ENCODE results near the gene RIPOR2. TPM values are rescaled to one million over a fixed set of nuclear protein-coding genes. Genes with fewer than 3 reads are reported as not detected.
"Not testable (repeated sequence)": the region's sequence is repeated elsewhere in the genome, so short reads cannot be mapped to it uniquely, and the experiment has no call there.

RIPOR2 gene
- total and polyA plus RNA-seq, 10 of the 15 experiments (the other 5 are each of a cell fraction or from before 2014, with no cell fraction given) = 22.2 to 48.2 (median 34.7) TPM

- no peak for TF ChIP-seq PBX3 (IDR thresholded peaks at IDR 0.05; ENCODE audit: insufficient replicate concordance, low read depth, low read length)
- no peak for TF ChIP-seq PKNOX1 (IDR thresholded peaks at IDR 0.05)
- TF ChIP-seq ZNF622 (IDR thresholded peaks at IDR 0.05) = no peak
- no peak for TF ChIP-seq NFYB (IDR thresholded peaks at IDR 0.05; ENCODE audit: insufficient read depth, low read depth, low read length)
Measured at GRCh38 chr6:24915641-24916040, 20.1 kb downstream of the RIPOR2 start (continued).

- in situ Hi-C loops (cut with MboI); BruUV-seq (replicated peaks); H3K9me3 ChIP-seq (replicated peaks; ENCODE audit: control insufficient read depth, insufficient read depth, low read length); FAIRE-seq; H4K20me1 ChIP-seq (ENCODE audit: control insufficient read depth, insufficient read depth); DNase-seq (ENCODE audit: low read depth, low spot score); H3K4me3 ChIP-seq; H2AFZ ChIP-seq (ENCODE audit: control insufficient read depth, low read depth, low read length); H3K9ac ChIP-seq (ENCODE audit: control insufficient read depth, insufficient read depth, low read length); H3K27ac ChIP-seq (ENCODE audit: control insufficient read depth, insufficient read depth); H3K4me2 ChIP-seq (ENCODE audit: control insufficient read depth, insufficient read depth); ATAC-seq; H3K36me3 ChIP-seq (ENCODE audit: control insufficient read depth in 2 of 2, insufficient read depth in 2 of 2, low read length in 1 of 2); H3K27me3 ChIP-seq (replicated peaks in 1 of 2; ENCODE audit: control insufficient read depth in 2 of 2, insufficient read depth in 2 of 2, low read length in 1 of 2): not testable (repeated sequence)
- ChIA-PET RAD21 (ENCODE audit: unreplicated experiment) (interaction anchor here (1.2 kb wide), 1 partner anchor 23 kb away, joined by 4 read pairs; no protein-coding TSS in a partner anchor), SMC1A (ENCODE audit: uncharacterized antibody, unreplicated experiment) (interaction anchor here (0.7 to 10.7 kb wide), 6 partner anchors 9 to 77 kb away, joined by 3 to 201 read pairs (median 5); partner anchors contain the start of gene RIPOR2), POLR2A (interaction anchor here (3.2 kb wide), 1 partner anchor 19 kb away, joined by 11 read pairs; no protein-coding TSS in a partner anchor), CTCF (interaction anchor here (0.7 to 7.3 kb wide), 6 partner anchors 19 to 1682 kb away, joined by 3 to 139 read pairs (median 3); partner anchors contain the start of gene RIPOR2)
- Histone ChIP-seq H3K4me1 (ENCODE audit: control insufficient read depth, insufficient read depth, low read length) (peaks cover 25% of the 10 kb centered on the region), H3K79me2 (ENCODE audit: control insufficient read depth, insufficient read depth, low read length) (peaks cover 28% of the 10 kb centered on the region)
- intact Hi-C loops (cut with micrococcal nuclease; ENCODE audit: unreplicated experiment) = loop anchor here (5.0 kb wide), 2 partner anchors 57 to 78 kb away; no protein-coding TSS in a partner anchor
- WGBS (ENCODE audit: insufficient coverage, insufficient replicate concordance, low lambda C conversion rate, missing lambda C conversion rate) = 92% methylated on average over 10 of the region's 10 CpGs
Measured at GRCh38 chr6:24914082-24914481, 21.7 kb downstream of the RIPOR2 start.
